ENCODE results near the gene GRIK2.

DNA sequence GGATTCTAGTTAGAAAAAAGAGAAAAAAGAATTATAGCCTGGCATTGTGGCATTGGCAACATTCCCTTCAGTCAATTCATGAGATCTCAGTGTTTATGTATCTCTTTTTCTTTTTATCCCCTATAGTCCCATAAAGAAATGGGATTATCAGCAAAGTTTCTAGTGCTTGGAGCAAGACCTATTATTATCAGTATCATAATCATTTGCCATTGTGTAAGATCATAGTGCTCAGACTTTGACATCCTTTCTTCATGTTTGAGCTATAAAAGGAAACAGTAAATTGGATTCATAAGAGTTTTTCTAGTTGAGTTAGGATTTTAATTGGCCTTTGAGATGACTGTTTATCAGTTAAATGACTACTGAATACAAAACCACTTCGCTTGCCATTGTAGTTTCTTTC, 295.6 kb downstream of the GRIK2 start:
- TF ChIP-seq MXI1 (IDR thresholded peaks at IDR 0.05; ENCODE audit: low read depth, low read length) (no peak), YY1 (IDR thresholded peaks at IDR 0.05; ENCODE audit: low read depth) (no peak), CTCF (IDR thresholded peaks at IDR 0.05) (no peak)
- TF ChIP-seq, protein P1, sequence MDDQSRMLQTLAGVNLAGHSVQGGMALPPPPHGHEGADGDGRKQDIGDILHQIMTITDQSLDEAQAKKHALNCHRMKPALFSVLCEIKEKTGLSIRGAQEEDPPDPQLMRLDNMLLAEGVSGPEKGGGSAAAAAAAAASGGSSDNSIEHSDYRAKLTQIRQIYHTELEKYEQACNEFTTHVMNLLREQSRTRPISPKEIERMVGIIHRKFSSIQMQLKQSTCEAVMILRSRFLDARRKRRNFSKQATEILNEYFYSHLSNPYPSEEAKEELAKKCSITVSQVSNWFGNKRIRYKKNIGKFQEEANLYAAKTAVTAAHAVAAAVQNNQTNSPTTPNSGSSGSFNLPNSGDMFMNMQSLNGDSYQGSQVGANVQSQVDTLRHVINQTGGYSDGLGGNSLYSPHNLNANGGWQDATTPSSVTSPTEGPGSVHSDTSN (IDR thresholded peaks at IDR 0.05), result no peak
